HCT116 (cell line): ENCODE data around the gene TM9SF4. TPM values are rescaled to one million over a fixed set of nuclear protein-coding genes. Genes with fewer than 3 reads are reported as not detected.

Experiments
- ATAC-seq: fragments of 200-7000 bp; cut with Tn5 transposase; 2 replicates; pipeline ENCODE4 v1.9.1; 2020; ENCODE audit warnings: mild to moderate bottlenecking, moderate library complexity
- BruUV-seq: library from RNA; stranded (reverse); fragments of 400-500 nt; replicated peaks from 2 replicates; lab custom pipeline; 2021; lab: Mats Ljungman, UMichigan
- CTCF ChIA-PET: fragments of 300-600 bp; sonication (Branson Sonifier 250); formaldehyde crosslinking; loops from one replicate; lab custom pipeline; 2021; ENCODE audit warnings: antibody characterized with exemption; lab: Charles Lee
- POLR2A ChIA-PET: fragments of 300-600, 350-600 bp; sonication (Branson Sonifier 250); formaldehyde crosslinking; loops from one replicate; lab custom pipeline; 2021; ENCODE audit warnings: antibody characterized with exemption; lab: Charles Lee
- RAD21 ChIA-PET, 2 experiments: fragments of 300-600 bp; sonication (Branson Sonifier 250); formaldehyde crosslinking; loops; one replicate each; lab custom pipeline; 2023; ENCODE audit warnings: low total read pairs in 2 of 2; ENCODE audit not compliant: uncharacterized antibody in 2 of 2, unreplicated experiment in 2 of 2, low non-redundant PET in 1 of 2; lab: Charles Lee
- DNase-seq: peaks from one replicate; pipeline ENCODE4 v3.0.0-alpha.2; 2010; ENCODE audit warnings: low read depth, low spot score
- H2AFZ ChIP-seq: fragments of 200-600 bp; shearing (Covaris generic), sonication (generic); 2 replicates; pipeline ENCODE4 v1.6.1; 2017; ENCODE audit warnings: low read depth, mixed run types, mixed read lengths, antibody characterized with exemption, low read length; ENCODE audit not compliant: poor library complexity, severe bottlenecking
- H3K27ac ChIP-seq: 2 replicates; pipeline ENCODE4 v1.5.1; 2012; ENCODE audit warnings: low read depth, low read length
- H3K27me3 ChIP-seq: fragments of 200-600 bp; sonication (generic); 2 replicates; pipeline ENCODE4 v1.6.1; 2016; ENCODE audit warnings: mixed run types, low read length, mixed read lengths; ENCODE audit not compliant: insufficient read depth
- H3K36me3 ChIP-seq, 2 experiments: fragments of 200-500 bp in 1 of 2; fragments of 200-600 bp in 1 of 2; sonication (Bioruptor generic) in 1 of 2; sonication (generic) in 1 of 2; 2 replicates each; pipeline versions ENCODE4 v1.5.1 to v1.6.1; 2014 to 2016; ENCODE audit warnings: low read length in 2 of 2, inconsistent platforms in 1 of 2, mixed read lengths in 1 of 2, mixed run types in 1 of 2; ENCODE audit not compliant: insufficient read depth in 2 of 2, control insufficient read depth in 1 of 2
- H3K4me1 ChIP-seq, 2 experiments: fragments of 200-600 bp in 1 of 2; sonication (generic) in 1 of 2; 2 replicates each; pipeline versions ENCODE4 v1.5.1 to v1.6.1; 2012 to 2017; ENCODE audit warnings: low read length in 2 of 2, inconsistent platforms in 1 of 2, mild to moderate bottlenecking in 1 of 2, mixed read lengths in 1 of 2, mixed run types in 1 of 2, moderate library complexity in 1 of 2; ENCODE audit not compliant: insufficient read depth in 2 of 2, control insufficient read depth in 1 of 2
- H3K4me2 ChIP-seq: fragments of 200-600 bp; sonication (generic); 2 replicates; pipeline ENCODE4 v1.6.1; 2017; ENCODE audit warnings: mixed run types, low read length, mixed read lengths
- H3K4me3 ChIP-seq, 2 experiments: fragments of 200-600 bp in 1 of 2; sonication (generic) in 1 of 2; replicated peaks in 1 of 2; 2 replicates each; pipeline ENCODE4 v1.5.1; 2011 to 2016; ENCODE audit warnings: low read length in 2 of 2, control low read depth in 1 of 2, low read depth in 1 of 2, mild to moderate bottlenecking in 1 of 2, mixed read lengths in 1 of 2, mixed run types in 1 of 2
- H3K79me2 ChIP-seq: fragments of 200-600 bp; sonication (generic); 2 replicates; pipeline ENCODE4 v1.6.1; 2017; ENCODE audit warnings: mild to moderate bottlenecking, mixed run types, low read length, moderate library complexity, mixed read lengths; ENCODE audit not compliant: insufficient read depth
- H3K9ac ChIP-seq: fragments of 200-600 bp; sonication (generic); 2 replicates; pipeline ENCODE4 v1.6.1; 2016; ENCODE audit warnings: low read length, mixed read lengths
- H3K9me2 ChIP-seq: fragments of 200-600 bp; sonication (generic), shearing (Covaris generic); 2 replicates; pipeline ENCODE4 v1.6.1; 2017; ENCODE audit warnings: mixed run types, mild to moderate bottlenecking, moderate library complexity; ENCODE audit not compliant: insufficient read depth
- H3K9me3 ChIP-seq, 2 experiments: fragments of 200-500 bp in 1 of 2; fragments of 200-600 bp in 1 of 2; sonication (Bioruptor generic) in 1 of 2; sonication (generic) in 1 of 2; 2 replicates each; pipeline ENCODE4 v1.6.1; 2014 to 2017; ENCODE audit warnings: low read length in 2 of 2, mixed read lengths in 2 of 2, inconsistent platforms in 1 of 2, low read depth in 1 of 2, mild to moderate bottlenecking in 1 of 2, mixed run types in 1 of 2, moderate library complexity in 1 of 2; ENCODE audit not compliant: control insufficient read depth in 1 of 2, insufficient read depth in 1 of 2
- H4K20me1 ChIP-seq: fragments of 200-600 bp; sonication (generic), shearing (Covaris generic); 2 replicates; pipeline ENCODE4 v1.6.1; 2017; ENCODE audit warnings: mixed run types, mild to moderate bottlenecking, moderate library complexity; ENCODE audit not compliant: insufficient read depth
- CBX3 ChIP-seq: IDR thresholded peaks from 2 replicates; pipeline ENCODE4 v1.6.1; 2012; ENCODE audit warnings: low read depth
- CEBPB ChIP-seq: IDR thresholded peaks from 2 replicates; pipeline ENCODE4 v1.6.1; 2012; ENCODE audit warnings: low read depth
- EGR1 ChIP-seq: IDR thresholded peaks from 2 replicates; pipeline ENCODE4 v1.6.1; 2012; ENCODE audit warnings: low read depth
- ELF1 ChIP-seq: IDR thresholded peaks from 2 replicates; pipeline ENCODE4 v1.6.1; 2012; ENCODE audit warnings: low read depth, borderline replicate concordance
- EZH2 ChIP-seq: fragments of 200-600 bp; sonication (generic); IDR thresholded peaks from 2 replicates; pipeline ENCODE4 v1.6.1; 2017; ENCODE audit warnings: antibody characterized with exemption, mixed run types
- JUND ChIP-seq: IDR thresholded peaks from 2 replicates; pipeline ENCODE4 v1.6.1; 2012
- POLR2AphosphoS5 ChIP-seq: IDR thresholded peaks from 2 replicates; pipeline ENCODE4 v1.6.1; 2011; ENCODE audit warnings: mild to moderate bottlenecking, low read depth, low read length, moderate library complexity
- RAD21 ChIP-seq: IDR thresholded peaks from 2 replicates; pipeline ENCODE4 v1.6.1; 2012; ENCODE audit warnings: low read depth, mild to moderate bottlenecking
- SIN3A ChIP-seq: IDR thresholded peaks from 2 replicates; pipeline ENCODE4 v1.6.1; 2012; ENCODE audit warnings: low read depth
- TCF7L2 ChIP-seq: IDR thresholded peaks from 2 replicates; pipeline ENCODE4 v1.7.0; 2011; ENCODE audit warnings: borderline replicate concordance, inconsistent platforms; ENCODE audit not compliant: insufficient read depth, insufficient read length; ENCODE audit errors: extremely low read depth
- intact Hi-C: fragments of 100-400 bp; cut with micrococcal nuclease; formaldehyde crosslinking; loops from 2 replicates; pipeline ENCODE4 v1.10.0; 2022
- total RNA-seq: library from RNA; stranded (reverse); gene quantifications from one replicate; pipeline ENCODE4 v1.2.1, GENCODE V29; 2021; ENCODE audit not compliant: unreplicated experiment
- TF ChIP-seq, protein P1 (sequence below): IDR thresholded peaks from 2 replicates; pipeline ENCODE4 v1.6.1; 2012; ENCODE audit warnings: low read depth
- TF ChIP-seq, protein P2 (sequence below): IDR thresholded peaks from 2 replicates; pipeline ENCODE4 v1.6.1; 2012
- TF ChIP-seq, protein P3 (sequence below): IDR thresholded peaks from 2 replicates; pipeline ENCODE4 v1.6.1; 2011; ENCODE audit warnings: mild to moderate bottlenecking, low read length, moderate library complexity; ENCODE audit not compliant: insufficient replicate concordance; ENCODE audit errors: extremely low read depth

TM9SF4 gene
- total RNA-seq, 1 experiment from 2014 or later, result 51.2 TPM

DNA sequence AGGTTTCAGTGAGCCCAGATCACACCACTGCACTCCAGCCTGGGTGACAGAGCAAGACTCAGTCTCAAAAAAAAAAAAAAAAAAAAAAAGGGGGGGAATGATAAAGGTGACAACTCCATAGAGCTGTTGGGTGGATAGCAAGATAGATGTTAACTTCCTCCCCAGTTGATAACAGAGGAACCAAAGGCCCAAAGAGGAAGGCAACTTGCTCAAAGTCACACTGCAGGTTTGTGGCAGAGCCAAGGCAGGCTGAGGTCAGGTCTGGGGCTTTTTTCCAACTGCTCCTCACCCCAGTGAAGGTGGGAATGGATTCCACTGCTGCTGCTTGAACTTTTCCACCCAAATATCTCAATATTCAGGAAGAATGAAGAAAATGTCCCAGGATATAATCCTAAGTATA, 30.7 kb upstream of the TM9SF4 start:
- intact Hi-C loops, result no loop called here
- H3K36me3 ChIP-seq, result no peaks in the 10 kb centered on the region
- TF ChIP-seq JUND (no peak), RAD21 (no peak), SIN3A (no peak), CBX3 (no peak), EGR1 (no peak), EZH2 (no peak), ELF1 (no peak), CEBPB (no peak), POLR2AphosphoS5 (no peak), TCF7L2 (no peak)
- TF ChIP-seq, protein P1, sequence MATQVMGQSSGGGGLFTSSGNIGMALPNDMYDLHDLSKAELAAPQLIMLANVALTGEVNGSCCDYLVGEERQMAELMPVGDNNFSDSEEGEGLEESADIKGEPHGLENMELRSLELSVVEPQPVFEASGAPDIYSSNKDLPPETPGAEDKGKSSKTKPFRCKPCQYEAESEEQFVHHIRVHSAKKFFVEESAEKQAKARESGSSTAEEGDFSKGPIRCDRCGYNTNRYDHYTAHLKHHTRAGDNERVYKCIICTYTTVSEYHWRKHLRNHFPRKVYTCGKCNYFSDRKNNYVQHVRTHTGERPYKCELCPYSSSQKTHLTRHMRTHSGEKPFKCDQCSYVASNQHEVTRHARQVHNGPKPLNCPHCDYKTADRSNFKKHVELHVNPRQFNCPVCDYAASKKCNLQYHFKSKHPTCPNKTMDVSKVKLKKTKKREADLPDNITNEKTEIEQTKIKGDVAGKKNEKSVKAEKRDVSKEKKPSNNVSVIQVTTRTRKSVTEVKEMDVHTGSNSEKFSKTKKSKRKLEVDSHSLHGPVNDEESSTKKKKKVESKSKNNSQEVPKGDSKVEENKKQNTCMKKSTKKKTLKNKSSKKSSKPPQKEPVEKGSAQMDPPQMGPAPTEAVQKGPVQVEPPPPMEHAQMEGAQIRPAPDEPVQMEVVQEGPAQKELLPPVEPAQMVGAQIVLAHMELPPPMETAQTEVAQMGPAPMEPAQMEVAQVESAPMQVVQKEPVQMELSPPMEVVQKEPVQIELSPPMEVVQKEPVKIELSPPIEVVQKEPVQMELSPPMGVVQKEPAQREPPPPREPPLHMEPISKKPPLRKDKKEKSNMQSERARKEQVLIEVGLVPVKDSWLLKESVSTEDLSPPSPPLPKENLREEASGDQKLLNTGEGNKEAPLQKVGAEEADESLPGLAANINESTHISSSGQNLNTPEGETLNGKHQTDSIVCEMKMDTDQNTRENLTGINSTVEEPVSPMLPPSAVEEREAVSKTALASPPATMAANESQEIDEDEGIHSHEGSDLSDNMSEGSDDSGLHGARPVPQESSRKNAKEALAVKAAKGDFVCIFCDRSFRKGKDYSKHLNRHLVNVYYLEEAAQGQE, result no peak
- TF ChIP-seq, protein P2, sequence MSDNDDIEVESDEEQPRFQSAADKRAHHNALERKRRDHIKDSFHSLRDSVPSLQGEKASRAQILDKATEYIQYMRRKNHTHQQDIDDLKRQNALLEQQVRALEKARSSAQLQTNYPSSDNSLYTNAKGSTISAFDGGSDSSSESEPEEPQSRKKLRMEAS, result no peak
- TF ChIP-seq, protein P3, sequence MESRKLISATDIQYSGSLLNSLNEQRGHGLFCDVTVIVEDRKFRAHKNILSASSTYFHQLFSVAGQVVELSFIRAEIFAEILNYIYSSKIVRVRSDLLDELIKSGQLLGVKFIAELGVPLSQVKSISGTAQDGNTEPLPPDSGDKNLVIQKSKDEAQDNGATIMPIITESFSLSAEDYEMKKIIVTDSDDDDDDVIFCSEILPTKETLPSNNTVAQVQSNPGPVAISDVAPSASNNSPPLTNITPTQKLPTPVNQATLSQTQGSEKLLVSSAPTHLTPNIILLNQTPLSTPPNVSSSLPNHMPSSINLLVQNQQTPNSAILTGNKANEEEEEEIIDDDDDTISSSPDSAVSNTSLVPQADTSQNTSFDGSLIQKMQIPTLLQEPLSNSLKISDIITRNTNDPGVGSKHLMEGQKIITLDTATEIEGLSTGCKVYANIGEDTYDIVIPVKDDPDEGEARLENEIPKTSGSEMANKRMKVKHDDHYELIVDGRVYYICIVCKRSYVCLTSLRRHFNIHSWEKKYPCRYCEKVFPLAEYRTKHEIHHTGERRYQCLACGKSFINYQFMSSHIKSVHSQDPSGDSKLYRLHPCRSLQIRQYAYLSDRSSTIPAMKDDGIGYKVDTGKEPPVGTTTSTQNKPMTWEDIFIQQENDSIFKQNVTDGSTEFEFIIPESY, result no peak
- TF ChIP-seq, all 23 proteins: peak for 0
- POLR2A ChIA-PET, result no interaction called here
- Histone ChIP-seq H3K4me2 (no peak overlapping the region), H4K20me1 (no peaks in the 10 kb centered on the region), H3K27me3 (peaks cover 13% of the 10 kb centered on the region; the same call in 1 of the 2 replicates), H3K9ac (no peak overlapping the region), H2AFZ (no peak overlapping the region), H3K4me3 (no peak overlapping the region), H3K79me2 (no peaks in the 10 kb centered on the region), H3K9me3 (no peaks in the 10 kb centered on the region), H3K27ac (no peak overlapping the region), H3K9me2 (no peaks in the 10 kb centered on the region), H3K4me1 (peaks cover 0 to 9% of the 10 kb centered on the region in 2 experiments; a peak in 3 of 4 replicates)
- CTCF ChIA-PET, result no interaction called here
- DNase-seq (no peak), ATAC-seq (no peak)
- no TSS peak for BruUV-seq
- RAD21 ChIA-PET, result no interaction called here
